Measurements from ENCODE around the gene SHFL.
A peak's percentile ranks its signal among the peaks of the same experiment; 100 is the strongest.

Gene SHFL

DNA sequence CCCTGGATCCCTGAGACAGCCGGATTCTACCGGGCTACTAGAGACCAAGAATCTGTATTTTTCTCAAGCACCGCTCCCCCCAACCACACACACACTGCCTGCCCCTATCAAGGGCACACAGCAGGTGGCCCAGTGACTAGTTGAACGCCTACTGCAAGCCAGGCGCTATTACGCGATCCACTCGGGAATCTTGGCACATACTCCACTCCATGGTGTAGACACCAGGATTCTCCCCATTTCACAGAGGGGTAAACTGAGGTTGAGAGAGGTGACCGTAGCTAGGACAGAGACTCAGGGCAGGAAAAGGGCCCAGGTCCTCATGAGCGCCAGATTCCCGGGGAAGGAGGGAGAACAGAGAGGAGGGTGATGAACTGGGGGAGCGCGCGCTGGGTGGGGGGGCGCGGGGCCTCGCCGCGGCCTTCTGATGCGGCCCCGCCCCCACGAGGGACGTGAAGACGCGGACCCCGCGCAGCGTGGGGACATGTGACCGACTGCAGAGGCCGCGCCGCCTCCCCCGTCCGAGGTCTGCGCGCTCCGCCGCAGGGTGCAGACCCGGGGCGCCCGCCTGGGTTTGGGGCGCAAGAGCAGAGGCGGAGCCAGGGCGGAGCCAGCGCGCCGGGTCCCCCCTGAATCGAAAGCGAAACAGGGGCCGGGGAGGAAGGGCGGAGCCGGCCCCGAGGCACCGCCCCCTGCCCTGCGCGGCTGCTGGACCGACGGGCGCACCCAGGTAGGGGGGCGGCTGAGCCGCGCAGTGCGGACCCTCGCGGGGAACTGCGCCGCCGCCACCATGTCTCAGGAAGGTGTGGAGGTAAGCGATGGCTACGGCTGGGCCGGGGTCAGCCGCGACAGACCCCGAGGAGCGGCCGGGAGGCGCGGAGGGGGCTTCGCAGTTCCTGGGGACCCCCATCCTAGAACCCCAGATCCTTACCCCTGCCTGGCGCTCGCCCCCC is at the start of gene SHFL:
Gene SHFL, plus strand, starts transcription at position 677 of the 950 bp plus-strand sequence. Its CDS starts 111 bp downstream, at position 788.
- H3K27ac ChIP-seq: peak within 1 kb of the TSS; percentile 25 to 97 (median 89)
- peak within 1 kb of the TSS; percentile 66 to 100 (median 96) for H3K4me3 ChIP-seq

DNA sequence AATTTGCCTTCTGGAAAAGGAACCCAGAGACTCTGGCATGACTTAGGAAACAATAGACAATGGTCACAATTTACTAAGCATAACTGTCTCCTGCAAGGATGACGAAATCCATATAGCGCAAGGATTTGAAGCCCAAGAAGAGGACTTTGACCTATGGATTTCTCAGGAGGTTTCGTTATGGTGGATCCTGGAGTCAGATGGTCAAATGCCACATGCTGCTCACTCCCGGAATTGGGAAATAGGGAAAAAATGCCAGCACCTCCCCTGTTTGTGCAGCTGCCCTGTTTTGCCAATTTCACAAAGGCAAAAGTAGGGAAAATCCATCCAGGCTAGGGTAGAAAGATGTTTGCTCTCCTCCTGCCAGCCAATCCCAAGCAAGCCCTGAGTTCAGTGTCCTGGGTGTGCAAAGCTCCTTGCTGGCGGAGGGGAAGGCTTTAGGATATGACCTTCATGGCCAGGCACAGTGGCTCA is 49.5 kb upstream of the SHFL start:
- Histone ChIP-seq H3K27ac (no peak overlapping the region), H3K4me3 (no peak overlapping the region)

DNA sequence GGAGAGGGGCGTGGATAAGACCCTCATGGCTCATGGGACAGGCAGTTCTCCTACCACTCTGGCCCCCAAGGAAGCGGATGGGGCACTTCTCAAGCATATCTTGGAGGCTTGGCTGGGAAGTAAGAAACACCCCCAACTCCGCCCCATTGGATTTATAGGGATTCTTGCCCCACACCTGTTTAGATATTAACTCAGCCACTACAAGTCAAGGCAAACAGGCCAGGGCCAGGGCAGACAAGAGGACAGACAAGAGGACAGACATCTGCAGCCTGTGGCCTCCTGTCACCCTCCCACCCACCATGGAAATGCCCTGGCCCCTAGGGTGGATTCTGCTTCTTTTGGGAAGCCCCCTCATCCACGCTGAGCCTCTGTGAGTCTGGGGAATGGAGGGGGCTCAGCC is 48.8 kb upstream of the SHFL start:
- H3K4me3 ChIP-seq: no peak overlapping the region
- no peak overlapping the region for H3K27ac ChIP-seq

DNA sequence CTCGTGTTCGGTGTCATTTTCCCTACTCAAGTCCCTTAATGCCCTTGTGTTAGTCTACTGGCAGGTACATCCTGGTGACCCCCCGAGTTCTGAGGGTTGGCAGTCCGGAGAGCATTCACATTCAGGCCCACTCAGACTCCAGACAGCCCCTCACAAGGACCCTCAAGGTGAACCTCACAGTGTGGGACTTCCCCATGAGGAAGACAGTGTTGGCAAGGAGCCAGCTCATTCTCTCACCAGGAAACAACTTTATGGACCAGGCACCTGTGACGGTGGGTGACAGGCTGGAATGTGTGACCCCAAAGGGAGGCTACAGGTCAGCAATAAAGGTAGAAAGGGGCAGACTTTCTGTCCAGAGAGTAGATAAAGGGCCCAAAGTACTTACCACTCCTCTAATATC is 48.3 kb upstream of the SHFL start:
- no peak overlapping the region for H3K4me3 ChIP-seq
- H3K27ac ChIP-seq: no peak overlapping the region

DNA sequence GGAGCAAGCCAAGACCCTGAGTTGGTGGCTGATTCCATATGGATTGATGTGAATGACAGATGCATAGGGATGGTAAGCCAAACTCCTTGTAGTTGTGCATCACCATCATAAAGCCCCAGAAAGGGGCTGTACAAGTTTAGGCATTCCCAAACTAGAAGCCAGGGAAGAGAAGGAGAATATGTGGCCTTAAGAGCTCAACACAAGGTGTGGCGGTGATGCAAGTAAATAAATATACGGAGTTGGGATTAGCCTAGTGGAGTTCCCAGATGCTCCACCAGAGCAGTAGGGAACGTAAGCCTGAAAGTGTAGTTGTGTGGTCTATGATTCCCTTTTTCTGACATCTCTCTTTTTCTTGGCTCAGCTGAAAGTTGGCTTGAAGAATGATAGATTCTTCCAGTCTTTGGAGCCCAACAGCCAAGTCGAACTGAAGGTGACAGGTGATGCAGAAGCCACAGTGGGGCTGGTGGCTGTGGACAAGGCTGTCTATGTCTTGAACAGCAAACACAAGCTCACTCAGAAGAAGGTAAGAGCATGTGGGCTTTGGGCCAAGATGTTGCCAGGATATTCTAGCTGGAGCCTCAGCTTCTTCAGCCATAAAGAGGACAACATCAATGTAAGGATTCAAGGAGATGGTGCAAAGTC is 42.7 kb upstream of the SHFL start:
- no peak overlapping the region for H3K27ac ChIP-seq
- H3K4me3 ChIP-seq: no peak overlapping the region

DNA sequence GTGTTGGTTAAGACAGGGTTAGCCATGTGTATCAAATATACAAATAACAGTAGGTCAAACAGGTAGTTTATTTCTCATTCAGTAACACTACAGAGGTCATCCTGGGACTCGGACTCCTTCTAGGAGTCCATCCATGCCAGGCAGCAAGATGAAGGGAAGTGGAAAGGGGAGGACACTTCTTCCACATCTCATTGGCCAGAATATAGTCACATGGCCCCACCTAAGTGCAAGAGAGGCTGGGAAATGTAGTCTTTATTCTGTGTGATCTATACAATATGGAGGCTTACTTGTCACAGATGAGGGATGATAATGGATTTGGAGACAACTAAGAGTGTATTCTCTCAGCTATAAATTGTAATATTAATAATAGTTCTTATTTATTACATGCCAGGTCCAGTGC is 41.7 kb upstream of the SHFL start:
- Histone ChIP-seq H3K27ac (no peak overlapping the region), H3K4me3 (no peak overlapping the region)

DNA sequence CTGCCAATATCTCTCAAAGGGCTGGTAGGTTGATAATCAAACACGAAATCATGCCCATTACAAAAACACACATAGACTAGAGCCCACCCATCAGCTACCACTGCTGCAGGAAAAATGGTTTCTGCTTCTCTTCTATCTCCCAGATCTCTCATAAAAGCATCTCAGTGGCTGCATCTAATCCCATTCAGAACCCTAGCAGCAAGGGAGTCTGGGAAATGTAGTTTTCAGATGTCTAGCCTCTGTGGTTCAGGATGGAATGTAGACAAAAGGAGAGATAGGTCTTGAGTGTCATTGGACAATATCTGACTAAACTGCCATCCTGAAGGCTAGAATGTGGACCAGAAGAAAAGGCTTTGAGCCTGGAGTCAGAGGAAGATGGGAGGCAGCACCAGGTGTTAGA is 40.7 kb upstream of the SHFL start:
- H3K27ac ChIP-seq: no peak overlapping the region
- no peak overlapping the region for H3K4me3 ChIP-seq

DNA sequence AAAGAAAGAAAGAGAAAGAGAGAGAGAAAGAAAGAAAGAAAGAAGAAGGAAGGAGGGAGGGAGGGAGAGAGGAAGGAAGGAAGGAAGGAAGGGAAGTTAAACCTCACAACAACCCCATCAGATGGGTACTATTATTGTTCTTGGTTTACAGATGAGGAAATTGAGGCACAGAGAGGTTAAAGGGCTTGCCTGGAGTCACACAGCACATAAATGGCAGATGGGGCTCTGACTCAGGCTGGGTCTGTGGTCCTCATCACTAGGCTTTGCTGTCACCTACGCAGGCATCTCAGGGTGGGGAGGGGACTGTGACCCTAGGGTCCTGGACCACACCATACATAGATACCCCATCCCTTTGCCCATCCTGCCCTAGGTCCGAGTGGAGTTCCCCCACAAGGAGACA is 36.5 kb upstream of the SHFL start:
- no peak overlapping the region for H3K4me3 ChIP-seq
- no peak overlapping the region for H3K27ac ChIP-seq

DNA sequence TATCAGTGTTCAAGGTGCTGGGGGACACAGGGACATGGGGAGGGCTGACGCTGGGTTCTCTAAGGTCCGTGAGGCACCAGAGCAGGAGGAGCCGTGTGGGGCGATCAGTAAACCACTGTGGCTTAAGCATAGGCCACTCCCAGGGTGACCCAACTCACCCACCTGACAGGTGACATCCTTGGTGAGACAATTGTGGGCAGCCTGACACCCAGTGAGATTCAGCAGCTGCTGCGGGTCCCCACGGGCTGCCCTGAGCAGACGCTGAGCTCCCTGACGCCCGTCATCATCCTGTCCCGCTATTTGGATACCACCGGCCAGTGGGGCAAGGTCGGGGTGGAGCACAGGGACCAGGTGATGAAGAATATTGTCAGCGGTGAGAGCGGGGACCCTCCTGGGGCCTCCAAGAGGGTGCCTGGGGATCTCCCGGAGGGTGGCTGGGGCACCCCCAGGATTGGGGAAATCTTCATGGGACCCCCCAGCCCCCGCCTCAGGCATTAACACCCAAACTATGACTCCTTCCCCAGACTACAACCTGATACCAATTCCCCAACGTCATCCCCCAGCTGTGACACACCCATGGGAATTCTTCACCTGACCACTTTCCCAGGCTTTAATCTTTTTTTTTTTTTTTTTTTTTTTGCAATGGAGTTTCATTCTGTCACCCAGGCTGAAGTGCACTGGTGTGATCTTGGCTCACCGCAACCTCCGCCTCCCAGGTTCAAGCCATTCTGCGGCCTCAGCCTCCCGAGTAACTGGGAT is 33.3 kb upstream of the SHFL start:
- H3K27ac ChIP-seq: no peak overlapping the region

DNA sequence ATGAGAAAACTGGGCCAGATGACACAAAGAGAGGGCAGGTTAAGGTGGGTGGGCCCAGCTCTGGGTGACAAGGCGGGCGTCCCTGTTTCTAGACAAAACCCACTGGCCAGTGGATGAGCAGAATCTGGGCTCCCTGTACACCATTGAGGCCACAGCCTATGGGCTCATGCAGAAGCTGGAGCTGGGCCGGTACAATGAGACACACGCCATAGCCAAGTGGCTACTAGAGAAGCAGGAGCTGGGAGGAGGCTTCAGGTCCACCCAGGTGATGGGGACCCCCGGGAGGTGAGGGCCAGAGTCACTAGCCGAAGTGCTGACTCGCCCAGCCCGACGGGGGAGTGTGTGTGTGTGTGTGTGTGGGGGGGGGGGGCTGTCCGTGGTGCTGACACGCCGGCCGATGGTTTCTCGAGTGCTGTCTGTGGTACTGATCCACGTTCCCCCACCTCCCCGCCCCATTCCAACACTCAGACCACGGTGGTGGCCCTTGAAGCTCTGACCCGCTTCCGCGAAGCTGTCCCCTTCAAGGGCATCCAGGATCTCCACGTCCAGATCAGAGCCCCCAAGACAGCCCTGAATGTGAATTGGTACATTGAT is 24.3 kb upstream of the SHFL start:
- H3K27ac ChIP-seq: no peak overlapping the region

More for the DNA sequence above, 33.3 kb upstream of the SHFL start:
- H3K4me3 ChIP-seq: no peak overlapping the region

DNA sequence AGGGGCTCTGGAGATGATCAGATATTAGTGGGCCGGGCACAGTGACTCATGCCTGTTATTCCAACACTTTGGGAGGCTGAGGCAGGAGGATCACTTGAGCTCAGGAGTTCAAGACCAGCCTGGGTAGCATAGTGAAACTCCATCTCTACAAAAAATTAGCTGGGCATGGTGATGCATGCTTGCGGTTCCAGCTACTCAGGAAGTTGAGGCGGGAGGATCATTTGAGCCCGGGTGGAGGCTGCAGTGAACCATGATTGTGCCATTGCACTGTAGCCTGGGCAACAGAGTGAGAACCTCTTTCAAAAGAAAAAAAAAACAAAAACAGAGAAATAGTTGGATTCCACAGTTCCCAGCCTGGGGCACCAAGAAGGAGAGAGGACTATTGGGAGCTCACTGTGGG is 17.9 kb upstream of the SHFL start:
- no peak overlapping the region for H3K27ac ChIP-seq

More for the DNA sequence above, 24.3 kb upstream of the SHFL start:
- no peak overlapping the region for H3K4me3 ChIP-seq

DNA sequence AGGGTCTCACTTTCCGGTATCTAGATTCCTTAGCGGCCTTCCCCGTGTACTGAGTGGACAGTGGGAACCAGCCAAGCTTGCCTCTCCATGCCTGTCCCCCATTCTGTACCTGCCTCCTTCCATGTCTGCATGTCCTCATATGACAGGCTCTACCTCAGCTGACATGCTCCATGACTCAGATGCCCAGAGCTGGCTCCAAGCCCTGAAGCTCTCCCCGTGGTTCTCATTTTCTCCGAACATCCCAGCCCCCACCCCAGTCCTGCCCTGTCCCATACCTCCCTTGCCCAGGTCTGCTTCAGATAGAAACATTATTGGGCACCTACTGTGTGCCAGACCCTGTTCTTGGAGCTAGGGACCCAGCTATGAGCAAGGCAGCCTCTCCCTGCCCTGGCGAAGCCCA is 17.1 kb upstream of the SHFL start:
- no peak overlapping the region for H3K27ac ChIP-seq
- H3K4me3 ChIP-seq: no peak overlapping the region

More for the DNA sequence above, 17.9 kb upstream of the SHFL start:
- no peak overlapping the region for H3K4me3 ChIP-seq

DNA sequence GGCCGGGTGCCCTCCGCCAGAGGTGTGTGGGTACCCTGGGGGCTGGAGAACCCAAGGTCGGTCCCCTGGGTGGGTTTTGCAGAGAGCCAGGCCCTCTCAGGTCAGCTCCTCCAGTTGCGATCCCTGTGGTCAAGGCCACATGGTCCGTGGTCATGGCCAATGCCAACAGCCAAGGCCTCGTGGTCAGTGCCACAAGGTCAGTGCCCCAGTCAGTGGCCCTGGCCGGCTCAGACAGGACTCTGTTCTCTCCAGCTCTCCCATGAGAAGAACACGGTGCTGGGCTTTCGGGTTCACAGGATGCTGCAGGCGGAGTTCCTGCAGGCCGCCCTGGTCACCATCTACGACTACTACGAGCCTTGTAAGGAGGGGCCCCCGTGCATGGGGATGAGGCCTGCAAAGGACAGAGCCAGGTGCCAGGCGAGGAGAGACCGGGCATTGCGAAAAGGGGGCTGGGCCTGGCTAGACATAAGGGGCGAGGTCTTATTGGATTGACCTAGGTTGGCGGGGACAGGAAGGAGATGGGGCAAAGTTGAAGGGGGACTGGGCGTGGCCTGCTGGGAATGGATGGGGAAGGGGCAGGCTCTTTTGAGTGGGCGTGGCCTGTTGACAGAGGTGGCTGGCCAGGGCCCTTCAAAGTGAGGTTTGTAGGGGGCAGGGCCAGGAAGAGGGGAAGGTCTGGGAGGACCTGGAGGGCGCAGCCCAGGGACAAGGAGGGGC is 15.2 kb upstream of the SHFL start:
- Histone ChIP-seq H3K27ac (no peak overlapping the region), H3K4me3 (no peak overlapping the region)

DNA sequence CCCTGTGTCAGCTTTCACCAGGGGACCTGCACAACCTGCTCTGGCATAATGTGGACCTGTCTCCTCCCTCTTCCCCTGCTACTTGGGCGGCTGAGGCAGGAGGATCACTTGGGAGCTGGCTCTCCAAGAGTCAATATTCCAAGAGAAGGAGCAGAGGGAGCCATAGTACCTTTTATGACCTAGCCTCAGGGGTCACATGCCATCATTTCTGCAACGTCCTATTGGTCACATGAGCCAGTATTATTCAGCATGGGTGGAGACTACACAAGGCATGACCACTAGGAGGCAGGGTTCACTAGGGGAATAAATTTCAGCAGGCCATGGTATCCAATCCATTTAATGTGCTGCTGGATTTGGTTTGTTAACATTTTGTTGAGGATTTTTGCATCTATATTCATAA is 12.0 kb upstream of the SHFL start:
- H3K4me3 ChIP-seq: no peak overlapping the region
- no peak overlapping the region for H3K27ac ChIP-seq

DNA sequence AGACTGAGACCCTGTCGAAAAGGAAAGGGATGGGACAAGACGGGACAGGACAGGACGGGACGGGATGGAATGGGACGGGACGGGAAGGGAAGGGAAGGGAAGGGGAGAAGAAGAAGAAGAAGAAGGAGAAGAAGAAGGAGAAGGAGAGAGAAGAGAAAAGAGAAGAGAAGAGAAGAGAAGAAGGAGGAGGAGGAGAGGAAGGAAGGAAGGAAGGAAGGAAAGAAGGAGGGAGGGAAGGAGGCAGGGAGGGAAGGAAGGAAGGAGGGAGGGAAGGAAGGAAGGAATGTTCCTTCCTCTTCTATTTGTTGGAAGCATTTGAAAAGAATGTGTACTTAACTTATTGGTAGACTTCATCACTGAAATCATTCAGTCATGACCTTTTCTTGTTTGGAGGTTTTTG is 9.6 kb upstream of the SHFL start:
- no peak overlapping the region for H3K27ac ChIP-seq
- no peak overlapping the region for H3K4me3 ChIP-seq

DNA sequence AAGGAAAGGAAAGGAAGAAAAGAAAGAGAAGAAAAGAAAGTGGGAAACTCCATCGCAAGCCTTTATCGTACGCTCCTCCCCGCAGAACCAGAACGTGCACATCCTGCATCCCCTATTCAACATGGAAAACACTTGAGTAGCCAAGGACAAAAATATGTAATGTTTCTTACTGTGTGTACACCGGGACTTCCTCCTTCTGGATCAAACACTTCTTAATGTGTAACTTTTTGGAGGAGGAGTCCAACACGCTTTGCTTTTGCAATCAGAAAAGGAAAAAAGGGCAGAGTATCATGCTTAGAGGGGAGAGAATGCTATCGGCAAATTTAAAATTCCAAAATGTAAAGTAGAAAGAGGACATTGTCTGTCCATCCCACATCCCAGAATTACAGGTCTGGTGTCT is 7.8 kb upstream of the SHFL start:
- no peak overlapping the region for H3K27ac ChIP-seq
- no peak overlapping the region for H3K4me3 ChIP-seq

DNA sequence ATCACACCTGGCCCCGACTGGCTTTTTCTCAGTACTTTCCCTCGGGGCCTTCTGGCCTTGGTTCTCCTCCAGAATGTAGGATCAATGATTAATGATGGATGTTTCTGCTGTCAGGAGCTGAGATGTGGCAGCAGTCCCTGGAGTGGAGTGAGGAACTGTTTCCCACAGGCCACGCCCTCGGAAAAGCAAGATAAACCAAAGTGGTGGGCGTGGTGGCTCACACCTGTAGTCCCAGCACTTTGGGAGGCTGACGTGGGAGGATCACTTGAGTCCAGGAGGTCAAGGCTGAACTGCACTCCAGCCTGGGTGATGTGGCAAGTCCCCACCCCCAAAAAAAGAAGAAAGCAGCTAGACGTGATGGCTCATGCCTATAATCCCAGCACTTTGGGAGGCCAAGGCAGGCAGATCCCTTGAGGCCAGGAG is 7.1 kb upstream of the SHFL start:
- no peak overlapping the region for H3K27ac ChIP-seq
- no peak overlapping the region for H3K4me3 ChIP-seq

DNA sequence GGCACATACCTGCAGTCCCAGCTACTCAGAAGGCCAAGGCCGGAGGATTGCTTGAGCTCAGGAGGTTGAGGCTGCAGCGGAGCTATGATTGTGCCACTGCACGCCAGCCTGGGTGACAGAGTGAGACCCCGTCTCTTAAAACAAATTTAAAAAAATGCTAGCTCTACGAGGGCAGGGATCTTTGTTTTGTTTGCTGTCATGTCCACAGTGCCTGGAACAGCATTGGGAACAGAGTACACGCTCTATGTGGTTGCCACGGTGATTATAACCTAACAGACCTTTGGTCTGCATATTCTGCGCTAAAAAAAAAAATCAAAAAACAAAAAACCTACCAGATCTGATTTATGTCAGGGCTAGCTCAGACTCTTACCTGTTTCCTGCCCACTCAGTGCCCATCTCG is 2.2 kb upstream of the SHFL start:
- no peak overlapping the region for H3K27ac ChIP-seq

DNA sequence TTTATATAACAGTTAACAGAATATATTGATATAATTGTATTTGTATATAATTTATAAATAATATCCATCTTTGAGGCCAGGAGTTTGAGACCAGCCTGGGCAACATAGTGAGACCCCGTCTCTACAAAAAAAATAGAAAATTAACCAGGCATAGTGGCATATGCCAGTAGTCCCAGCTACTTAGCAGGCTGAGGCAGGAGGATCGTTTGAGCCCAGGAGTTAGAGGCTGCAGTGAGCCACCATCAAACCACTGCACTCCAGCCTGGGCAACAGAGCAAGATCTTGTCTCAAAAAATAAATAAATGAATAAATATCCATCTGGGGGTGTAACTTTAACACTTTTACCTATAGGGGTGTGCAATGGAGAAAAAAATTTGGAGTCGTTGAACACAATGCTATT is 1.3 kb upstream of the SHFL start:
- H3K27ac ChIP-seq: no peak overlapping the region
- H3K4me3 ChIP-seq: no peak overlapping the region

More for the DNA sequence above, 2.2 kb upstream of the SHFL start:
- H3K4me3 ChIP-seq: no peak overlapping the region

Measured in skin epidermis (tissue), 12 donors.